PFSK-1 (cell line): Measurements from ENCODE around the gene CEP55.

Experiments used
- FOXP2 ChIP-seq: optimal IDR thresholded peaks from 2 replicates; pipeline ENCODE3; 2011; ENCODE audit warnings: borderline replicate concordance, control low read depth, inconsistent platforms; ENCODE audit not compliant: insufficient read depth; ENCODE audit errors: extremely low read length, extremely low read depth
- POLR2AphosphoS5 ChIP-seq: IDR thresholded peaks from 2 replicates; pipeline ENCODE4 v1.6.1; 2012; ENCODE audit warnings: low read depth, mild to moderate bottlenecking, control low read depth, low read length, moderate library complexity
- REST ChIP-seq, 2 experiments: IDR thresholded peaks; 2 replicates each; pipeline versions ENCODE4 v1.6.1 to v1.8.0; 2011 to 2012; ENCODE audit warnings: low read depth in 2 of 2, low read length in 2 of 2, control low read depth in 1 of 2, inconsistent platforms in 1 of 2, mild to moderate bottlenecking in 1 of 2, moderate library complexity in 1 of 2; ENCODE audit not compliant: insufficient read depth in 1 of 2
- SIN3A ChIP-seq: IDR thresholded peaks from 2 replicates; pipeline ENCODE4 v1.6.1; 2012; ENCODE audit warnings: mild to moderate bottlenecking, low read length, moderate library complexity, borderline replicate concordance; ENCODE audit not compliant: insufficient read depth
- TAF1 ChIP-seq: IDR thresholded peaks from 2 replicates; pipeline ENCODE4 v1.6.1; 2012; ENCODE audit warnings: low read length, control low read depth, borderline replicate concordance; ENCODE audit not compliant: insufficient read depth

- no peak for TF ChIP-seq POLR2AphosphoS5
- no peak for TF ChIP-seq FOXP2
- no peak for TF ChIP-seq REST (IDR thresholded peaks at IDR 0.05; ENCODE audit: insufficient read depth in 1 of 2, low read depth in 2 of 2, low read length in 2 of 2)
- no peak for TF ChIP-seq SIN3A
- TF ChIP-seq TAF1 = no peak
Measured at GRCh38 chr10:93573924-93574323, 77.5 kb downstream of the CEP55 start.
